ENCODE data around the gene VAV2. TPM values are rescaled to one million over a fixed set of nuclear protein-coding genes. Genes with fewer than 3 reads are reported as not detected.
A peak's percentile ranks its signal among the peaks of the same experiment; 100 is the strongest.

Gene VAV2
- total RNA-seq, 2 donors from 2014 or later = 3.4 to 6.0 TPM

DNA sequence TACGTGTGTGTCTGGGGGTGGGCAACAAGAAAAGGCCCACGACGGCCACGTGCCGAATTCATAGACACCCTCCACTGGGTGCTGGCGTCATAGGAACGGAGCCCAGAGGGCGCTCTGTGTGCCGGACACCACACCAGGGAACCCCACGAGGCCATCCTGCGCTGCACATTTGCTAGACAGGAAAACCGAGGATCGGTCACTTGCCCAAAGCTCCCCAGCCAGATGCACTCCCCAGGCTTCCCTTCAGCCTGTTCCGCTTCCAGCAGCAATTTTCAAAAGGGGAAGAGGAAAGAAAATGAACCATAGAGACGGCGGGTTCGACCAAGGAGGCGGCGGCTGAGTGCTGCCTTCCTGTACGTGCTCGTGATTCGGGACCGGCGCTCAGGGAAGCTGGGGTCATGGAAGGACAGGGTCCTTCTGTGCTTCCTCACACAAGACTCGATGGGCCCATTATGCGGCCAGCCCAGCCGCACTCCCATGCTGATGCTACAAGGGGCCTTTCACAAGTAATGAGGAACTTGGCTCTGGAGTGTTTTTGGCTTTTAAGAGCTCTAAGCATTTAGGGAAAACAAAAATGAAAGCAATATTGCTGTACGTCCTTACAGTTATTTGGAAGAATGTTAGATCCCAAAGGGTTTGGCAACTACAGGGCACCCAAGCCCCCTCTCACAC lies 129.4 kb downstream of the VAV2 start:
- H3K4me3 ChIP-seq = peak overlapping the region in 1 of 2 donors; percentile 24
- H3K36me3 ChIP-seq = no peaks in the 10 kb centered on the region
- no peaks in the 10 kb centered on the region for H3K27me3 ChIP-seq
- H3K4me1 ChIP-seq = peaks cover 0 to 18% of the 10 kb centered on the region in 2 donors
- H3K27ac ChIP-seq = peak overlapping the region in 1 of 2 donors; percentile 31
- H3K9me3 ChIP-seq = peaks cover 0 to 11% of the 10 kb centered on the region in 2 donors
- DNase-seq (ENCODE audit: low spot score) = peak; percentile 72
- TF ChIP-seq, protein P1, sequence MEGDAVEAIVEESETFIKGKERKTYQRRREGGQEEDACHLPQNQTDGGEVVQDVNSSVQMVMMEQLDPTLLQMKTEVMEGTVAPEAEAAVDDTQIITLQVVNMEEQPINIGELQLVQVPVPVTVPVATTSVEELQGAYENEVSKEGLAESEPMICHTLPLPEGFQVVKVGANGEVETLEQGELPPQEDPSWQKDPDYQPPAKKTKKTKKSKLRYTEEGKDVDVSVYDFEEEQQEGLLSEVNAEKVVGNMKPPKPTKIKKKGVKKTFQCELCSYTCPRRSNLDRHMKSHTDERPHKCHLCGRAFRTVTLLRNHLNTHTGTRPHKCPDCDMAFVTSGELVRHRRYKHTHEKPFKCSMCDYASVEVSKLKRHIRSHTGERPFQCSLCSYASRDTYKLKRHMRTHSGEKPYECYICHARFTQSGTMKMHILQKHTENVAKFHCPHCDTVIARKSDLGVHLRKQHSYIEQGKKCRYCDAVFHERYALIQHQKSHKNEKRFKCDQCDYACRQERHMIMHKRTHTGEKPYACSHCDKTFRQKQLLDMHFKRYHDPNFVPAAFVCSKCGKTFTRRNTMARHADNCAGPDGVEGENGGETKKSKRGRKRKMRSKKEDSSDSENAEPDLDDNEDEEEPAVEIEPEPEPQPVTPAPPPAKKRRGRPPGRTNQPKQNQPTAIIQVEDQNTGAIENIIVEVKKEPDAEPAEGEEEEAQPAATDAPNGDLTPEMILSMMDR (IDR thresholded peaks at IDR 0.05) = no peak

DNA sequence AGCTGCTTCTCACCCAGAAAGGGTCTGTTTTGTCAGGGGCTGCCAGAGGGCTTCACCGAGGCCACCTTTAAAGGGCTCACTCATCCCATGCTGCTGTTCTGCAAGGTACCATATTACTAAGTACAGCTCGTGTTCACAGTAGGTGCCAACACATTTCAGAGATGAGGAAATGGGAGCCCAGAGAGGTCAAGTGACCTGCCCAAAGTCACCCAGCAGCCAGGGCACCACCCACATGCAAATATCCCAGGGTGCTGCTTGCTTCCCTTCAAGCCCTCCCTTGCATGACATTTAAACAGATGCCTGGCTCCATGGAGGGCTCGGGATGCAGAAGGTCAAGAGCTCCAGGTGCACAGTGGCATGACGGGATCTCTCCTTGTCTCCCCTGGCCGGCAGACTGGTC lies 130.4 kb downstream of the VAV2 start:
- Histone ChIP-seq H3K27me3 (no peaks in the 10 kb centered on the region), H3K4me3 (no peak overlapping the region), H3K4me1 (peaks cover 0 to 18% of the 10 kb centered on the region in 2 donors), H3K9me3 (peaks cover 0 to 11% of the 10 kb centered on the region in 2 donors), H3K27ac (no peak overlapping the region), H3K36me3 (no peaks in the 10 kb centered on the region)
- no peak for DNase-seq (ENCODE audit: low spot score)
- TF ChIP-seq, protein P1 (IDR thresholded peaks at IDR 0.05) = no peak

DNA sequence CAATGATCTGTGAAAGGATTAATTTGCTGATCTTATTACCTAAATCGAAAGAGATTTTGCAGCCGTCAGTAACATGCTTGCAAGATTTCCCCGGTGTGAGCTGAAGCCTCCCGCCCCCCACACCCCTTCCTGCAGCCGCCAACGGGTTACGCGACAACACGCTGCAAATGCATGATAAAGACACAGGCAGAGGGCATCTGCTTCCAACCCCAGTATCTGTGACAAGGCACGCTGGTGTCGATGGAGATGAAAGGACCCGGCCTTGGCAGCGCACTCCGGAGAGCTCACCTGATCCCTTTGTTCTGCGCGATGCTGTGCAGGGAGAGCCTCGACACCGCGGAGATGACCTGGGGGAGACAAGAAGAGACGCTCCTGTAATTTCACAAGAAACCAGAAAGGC lies 131.0 kb downstream of the VAV2 start:
- Histone ChIP-seq H3K9me3 (peaks cover 0 to 11% of the 10 kb centered on the region in 2 donors), H3K36me3 (no peaks in the 10 kb centered on the region), H3K4me1 (peaks cover 0 to 18% of the 10 kb centered on the region in 2 donors), H3K27me3 (no peaks in the 10 kb centered on the region), H3K4me3 (no peak overlapping the region), H3K27ac (no peak overlapping the region)
- no peak for DNase-seq (ENCODE audit: low spot score)
- TF ChIP-seq, protein P1 (IDR thresholded peaks at IDR 0.05) = no peak

DNA sequence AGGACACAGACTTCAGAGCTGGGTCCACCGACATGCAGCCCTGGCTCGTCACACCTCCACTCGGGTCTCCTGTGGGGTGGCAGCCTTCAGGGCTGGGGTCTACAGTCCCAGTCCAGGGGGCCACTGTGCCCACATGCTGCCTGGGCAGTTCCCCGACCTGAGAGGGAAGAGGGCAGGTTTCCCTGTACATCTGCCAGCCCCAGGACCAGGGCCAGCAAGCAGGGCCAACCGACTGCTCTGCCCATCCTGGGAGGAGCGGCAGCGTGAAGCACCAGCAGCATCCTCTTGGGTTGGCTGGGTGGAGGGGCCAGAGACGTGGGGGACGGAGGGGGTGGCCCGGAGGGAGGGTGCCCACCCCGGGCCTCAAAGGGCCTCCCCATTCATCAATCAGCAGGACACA lies 133.4 kb downstream of the VAV2 start:
- TF ChIP-seq, protein P1 (IDR thresholded peaks at IDR 0.05) = no peak
- Histone ChIP-seq H3K4me3 (no peak overlapping the region), H3K4me1 (peaks cover 0 to 23% of the 10 kb centered on the region in 2 donors)

DNA sequence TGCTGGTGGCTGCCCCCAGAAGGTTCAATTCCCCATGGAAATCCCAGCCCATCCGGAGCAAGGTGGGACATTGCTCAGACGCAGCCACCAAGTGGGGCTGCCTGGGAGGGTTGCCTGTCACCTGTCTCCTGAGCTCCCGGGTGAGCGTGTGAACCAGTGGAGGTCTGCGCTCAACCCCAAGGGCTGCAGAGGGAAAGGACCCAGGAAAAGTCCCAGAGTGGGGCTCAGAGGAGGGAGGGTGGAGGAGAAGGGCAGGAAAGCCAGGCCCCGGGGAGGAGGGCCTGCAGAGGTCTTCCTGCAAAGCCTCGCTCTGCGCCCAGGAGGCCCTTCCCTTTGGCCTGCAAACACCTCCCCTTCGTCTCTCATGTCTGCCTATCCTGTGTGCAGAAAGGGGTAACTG lies 134.5 kb downstream of the VAV2 start:
- H3K4me3 ChIP-seq = no peak overlapping the region
- DNase-seq (ENCODE audit: low spot score) = no peak

More for the DNA sequence above, 133.4 kb downstream of the VAV2 start:
- no peak for DNase-seq (ENCODE audit: low spot score)
- Histone ChIP-seq H3K27ac (no peak overlapping the region), H3K9me3 (no peaks in the 10 kb centered on the region), H3K36me3 (no peaks in the 10 kb centered on the region), H3K27me3 (no peaks in the 10 kb centered on the region)

More for the DNA sequence above, 134.5 kb downstream of the VAV2 start:
- TF ChIP-seq, protein P1 (IDR thresholded peaks at IDR 0.05) = no peak
- Histone ChIP-seq H3K36me3 (no peaks in the 10 kb centered on the region), H3K27me3 (no peaks in the 10 kb centered on the region), H3K4me1 (peaks cover 0 to 12% of the 10 kb centered on the region in 2 donors), H3K9me3 (no peaks in the 10 kb centered on the region), H3K27ac (no peak overlapping the region)
